Stimulated activated naive CD8-positive, alpha-beta T cell treated with anti-CD3 and anti-CD28 coated beads, Interleukin-15, Interleukin-2, amounts not matched to agents 100 ng/mL and 50 ng/mL, for 24 hours (primary cell): Measurements from ENCODE around the gene MYL3.

Source experiments
- H3K27ac Mint-ChIP-seq: one replicate; pipeline ENCODE4 v1.8.0; 2021; ENCODE audit warnings: mild to moderate bottlenecking, mixed read lengths
- H3K27me3 Mint-ChIP-seq: one replicate; pipeline ENCODE4 v1.8.0; 2021; ENCODE audit warnings: mixed read lengths
- H3K36me3 Mint-ChIP-seq: one replicate; pipeline ENCODE4 v1.8.0; 2021; ENCODE audit warnings: low read depth, mixed read lengths
- H3K4me1 Mint-ChIP-seq: one replicate; pipeline ENCODE4 v1.8.0; 2021; ENCODE audit warnings: low read depth, mixed read lengths
- H3K4me3 Mint-ChIP-seq: one replicate; pipeline ENCODE4 v1.8.0; 2021; ENCODE audit warnings: mild to moderate bottlenecking, mixed read lengths
- H3K9me3 Mint-ChIP-seq: one replicate; pipeline ENCODE4 v1.8.0; 2021; ENCODE audit warnings: mixed read lengths

The MYL3 gene

GRCh38 chr3:46893763-46894162, 30.5 kb upstream of the MYL3 start:
- Mint-ChIP-seq H3K4me3 (peak overlapping the region; percentile 5), H3K9me3 (no peaks in the 10 kb centered on the region), H3K4me1 (no peaks in the 10 kb centered on the region), H3K36me3 (no peaks in the 10 kb centered on the region), H3K27me3 (peaks cover 33% of the 10 kb centered on the region), H3K27ac (no peak overlapping the region)

GRCh38 chr3:46893146-46893748, 30.0 kb upstream of the MYL3 start:
- no peaks in the 10 kb centered on the region for H3K9me3 Mint-ChIP-seq
- peaks cover 33% of the 10 kb centered on the region for H3K27me3 Mint-ChIP-seq
- no peaks in the 10 kb centered on the region for H3K36me3 Mint-ChIP-seq
- no peak overlapping the region for H3K27ac Mint-ChIP-seq
- H3K4me1 Mint-ChIP-seq, result no peaks in the 10 kb centered on the region
- no peak overlapping the region for H3K4me3 Mint-ChIP-seq

GRCh38 chr3:46892285-46893145, 29.3 kb upstream of the MYL3 start:
- no peaks in the 10 kb centered on the region for H3K9me3 Mint-ChIP-seq
- H3K27me3 Mint-ChIP-seq, result peaks cover 40% of the 10 kb centered on the region
- no peaks in the 10 kb centered on the region for H3K4me1 Mint-ChIP-seq
- no peaks in the 10 kb centered on the region for H3K36me3 Mint-ChIP-seq
- H3K27ac Mint-ChIP-seq, result no peak overlapping the region
- H3K4me3 Mint-ChIP-seq, result peak overlapping the region; percentile 45

GRCh38 chr3:46891132-46891531, 27.9 kb upstream of the MYL3 start:
- Mint-ChIP-seq H3K27me3 (peaks cover 41% of the 10 kb centered on the region), H3K4me3 (no peak overlapping the region), H3K9me3 (no peaks in the 10 kb centered on the region), H3K36me3 (no peaks in the 10 kb centered on the region), H3K27ac (no peak overlapping the region), H3K4me1 (no peaks in the 10 kb centered on the region)

GRCh38 chr3:46890132-46890531, 26.9 kb upstream of the MYL3 start:
- Mint-ChIP-seq H3K27me3 (peaks cover 44% of the 10 kb centered on the region), H3K4me3 (no peak overlapping the region), H3K27ac (no peak overlapping the region), H3K36me3 (no peaks in the 10 kb centered on the region), H3K9me3 (no peaks in the 10 kb centered on the region), H3K4me1 (no peaks in the 10 kb centered on the region)

GRCh38 chr3:46889381-46890110, 26.3 kb upstream of the MYL3 start:
- H3K27me3 Mint-ChIP-seq, result peaks cover 50% of the 10 kb centered on the region
- no peaks in the 10 kb centered on the region for H3K36me3 Mint-ChIP-seq
- no peaks in the 10 kb centered on the region for H3K9me3 Mint-ChIP-seq
- no peaks in the 10 kb centered on the region for H3K4me1 Mint-ChIP-seq
- H3K4me3 Mint-ChIP-seq, result no peak overlapping the region
- H3K27ac Mint-ChIP-seq, result no peak overlapping the region

GRCh38 chr3:46888705-46889104, 25.5 kb upstream of the MYL3 start:
- H3K4me3 Mint-ChIP-seq, result no peak overlapping the region
- no peaks in the 10 kb centered on the region for H3K36me3 Mint-ChIP-seq
- H3K27me3 Mint-ChIP-seq, result peaks cover 54% of the 10 kb centered on the region
- H3K27ac Mint-ChIP-seq, result no peak overlapping the region
- H3K4me1 Mint-ChIP-seq, result no peaks in the 10 kb centered on the region
- H3K9me3 Mint-ChIP-seq, result no peaks in the 10 kb centered on the region

- H3K27me3 Mint-ChIP-seq, result peaks cover 53% of the 10 kb centered on the region
These were observed 24.8 kb upstream of the MYL3 start for GRCh38 chr3:46887980-46888494.

GRCh38 chr3:46885612-46886011, 22.4 kb upstream of the MYL3 start:
- no peaks in the 10 kb centered on the region for H3K36me3 Mint-ChIP-seq
- H3K9me3 Mint-ChIP-seq, result no peaks in the 10 kb centered on the region
- H3K27ac Mint-ChIP-seq, result no peak overlapping the region
- no peak overlapping the region for H3K4me3 Mint-ChIP-seq
- peaks cover 38% of the 10 kb centered on the region for H3K27me3 Mint-ChIP-seq
- no peaks in the 10 kb centered on the region for H3K4me1 Mint-ChIP-seq

More at GRCh38 chr3:46887980-46888494, 24.8 kb upstream of the MYL3 start:
- H3K36me3 Mint-ChIP-seq, result no peaks in the 10 kb centered on the region
- no peak overlapping the region for H3K27ac Mint-ChIP-seq
- no peaks in the 10 kb centered on the region for H3K9me3 Mint-ChIP-seq
- H3K4me3 Mint-ChIP-seq, result no peak overlapping the region
- no peaks in the 10 kb centered on the region for H3K4me1 Mint-ChIP-seq

GRCh38 chr3:46884929-46885328, 21.7 kb upstream of the MYL3 start:
- Mint-ChIP-seq H3K27me3 (peaks cover 44% of the 10 kb centered on the region), H3K27ac (no peak overlapping the region), H3K4me3 (no peak overlapping the region), H3K36me3 (no peaks in the 10 kb centered on the region), H3K9me3 (no peaks in the 10 kb centered on the region), H3K4me1 (no peaks in the 10 kb centered on the region)

- Mint-ChIP-seq H3K27ac (no peak overlapping the region), H3K4me3 (no peak overlapping the region), H3K9me3 (no peaks in the 10 kb centered on the region), H3K4me1 (no peaks in the 10 kb centered on the region), H3K27me3 (peaks cover 49% of the 10 kb centered on the region), H3K36me3 (no peaks in the 10 kb centered on the region)
These were observed 21.2 kb upstream of the MYL3 start for GRCh38 chr3:46884427-46884826.

GRCh38 chr3:46883830-46884185, 20.6 kb upstream of the MYL3 start:
- peaks cover 55% of the 10 kb centered on the region for H3K27me3 Mint-ChIP-seq
- H3K27ac Mint-ChIP-seq, result no peak overlapping the region
- no peaks in the 10 kb centered on the region for H3K9me3 Mint-ChIP-seq
- H3K36me3 Mint-ChIP-seq, result no peaks in the 10 kb centered on the region
- H3K4me3 Mint-ChIP-seq, result peak overlapping the region; percentile 20
- H3K4me1 Mint-ChIP-seq, result no peaks in the 10 kb centered on the region

GRCh38 chr3:46883054-46883829, 20.0 kb upstream of the MYL3 start:
- Mint-ChIP-seq H3K4me1 (no peaks in the 10 kb centered on the region), H3K4me3 (peak overlapping the region; percentile 70), H3K36me3 (no peaks in the 10 kb centered on the region), H3K27ac (no peak overlapping the region), H3K9me3 (no peaks in the 10 kb centered on the region), H3K27me3 (peaks cover 54% of the 10 kb centered on the region)

GRCh38 chr3:46882377-46883053, 19.3 kb upstream of the MYL3 start:
- Mint-ChIP-seq H3K4me1 (no peaks in the 10 kb centered on the region), H3K27ac (no peak overlapping the region), H3K27me3 (peaks cover 47% of the 10 kb centered on the region), H3K9me3 (no peaks in the 10 kb centered on the region), H3K4me3 (peak overlapping the region; percentile 70), H3K36me3 (no peaks in the 10 kb centered on the region)
